Vagina (tissue), 2 donors: Measurements from ENCODE around the gene FNDC7. TPM values are rescaled to one million over a fixed set of nuclear protein-coding genes. Genes with fewer than 3 reads are reported as not detected.

Source experiments
- DNase-seq, 2 donors: peaks; one replicate each; pipeline ENCODE4 v3.0.0-alpha.2; 2017; ENCODE audit errors: extremely low spot score in 2 of 2
- H3K27ac ChIP-seq: fragments of 200-600 bp; sonication (generic); one replicate; pipeline ENCODE4 v1.5.1; 2019
- H3K27me3 ChIP-seq: fragments of 200-600 bp; sonication (generic); one replicate; pipeline ENCODE4 v1.5.1; 2019
- H3K36me3 ChIP-seq, 2 donors: fragments of 200-600 bp; sonication (generic); one replicate each; pipeline ENCODE4 v1.5.1; 2017 to 2019
- H3K4me1 ChIP-seq: fragments of 200-600 bp; sonication (generic); one replicate; pipeline ENCODE4 v1.5.1; 2019
- H3K4me3 ChIP-seq, 2 donors: fragments of 200-600 bp; sonication (generic); 1 replicate in 1 of 2; 2 replicates in 1 of 2; pipeline ENCODE4 v1.5.1; 2016 to 2019
- H3K9me3 ChIP-seq: fragments of 200-600 bp; sonication (generic); one replicate; pipeline ENCODE4 v1.5.1; 2019
- CTCF ChIP-seq, 3 experiments: fragments of 450-650 bp in 2 of 3; fragments of 200-600 bp in 1 of 3; sonication (generic) in 1 of 3; IDR thresholded peaks; one replicate each; pipeline ENCODE4 v1.5.1; 2017 to 2019; ENCODE audit warnings: antibody characterized with exemption in 3 of 3, mild to moderate bottlenecking in 2 of 3, moderate library complexity in 2 of 3
- POLR2A ChIP-seq, 2 donors: fragments of 450-650 bp; IDR thresholded peaks; one replicate each; pipeline ENCODE4 v1.6.1; 2017; ENCODE audit warnings: antibody characterized with exemption in 2 of 2, mild to moderate bottlenecking in 2 of 2, moderate library complexity in 2 of 2
- POLR2AphosphoS5 ChIP-seq, 2 donors: sonication (generic); formaldehyde crosslinking; IDR thresholded peaks; one replicate each; pipeline ENCODE4 v1.9.0; 2017; ENCODE audit warnings: antibody characterized with exemption in 2 of 2, mild to moderate bottlenecking in 2 of 2, low read depth in 1 of 2; ENCODE audit not compliant: insufficient read depth in 1 of 2
- intact Hi-C: fragments of 100-400 bp; cut with DNase I; formaldehyde crosslinking; loops from one replicate; pipeline ENCODE4 v1.15.1; 2023
- total RNA-seq: library from RNA; depleted of rRNA; stranded (reverse); fragments of >200 nt; gene quantifications from one replicate; pipeline ENCODE4 v1.2.3, GENCODE V29; 2016

FNDC7 gene
- total RNA-seq, 1 donor from 2014 or later = not detected

DNA sequence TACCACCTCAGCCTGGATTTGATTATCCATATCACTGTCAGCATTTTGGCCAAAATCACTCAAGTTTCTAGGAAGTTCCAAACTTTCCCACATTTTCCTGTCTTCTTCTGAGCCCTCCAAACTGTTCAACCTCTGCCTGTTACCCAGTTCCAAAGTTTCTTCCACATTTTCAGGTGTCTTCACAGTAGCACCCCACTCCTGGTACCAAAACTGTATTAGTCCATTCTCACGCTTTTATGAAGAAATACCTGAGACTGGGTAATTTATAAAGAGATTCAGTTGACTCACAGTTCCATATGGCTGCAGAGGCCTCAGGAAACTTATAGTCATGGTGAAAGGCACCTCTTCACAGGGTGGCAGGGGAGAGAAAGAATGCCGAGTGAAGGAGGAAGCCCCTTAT is 73.2 kb downstream of the FNDC7 start:
- intact Hi-C loops = no loop called here
- peaks cover 12% of the 10 kb centered on the region for H3K9me3 ChIP-seq
- H3K27me3 ChIP-seq = no peaks in the 10 kb centered on the region
- DNase-seq = no peak
- no peaks in the 10 kb centered on the region for H3K4me1 ChIP-seq
- no peak overlapping the region for H3K4me3 ChIP-seq
- H3K36me3 ChIP-seq = peaks cover 0 to 47% of the 10 kb centered on the region in 2 donors
- no peak overlapping the region for H3K27ac ChIP-seq
- TF ChIP-seq CTCF (IDR thresholded peaks at IDR 0.05) (no peak), POLR2AphosphoS5 (IDR thresholded peaks at IDR 0.05; ENCODE audit: insufficient read depth in 1 of 2, low read depth in 1 of 2) (no peak), POLR2A (IDR thresholded peaks at IDR 0.05) (no peak)

GRCh38 chr1:108791790-108792189 is 79.1 kb downstream of the FNDC7 start:
- TF ChIP-seq CTCF (IDR thresholded peaks at IDR 0.05) (no peak), POLR2AphosphoS5 (IDR thresholded peaks at IDR 0.05; ENCODE audit: insufficient read depth in 1 of 2, low read depth in 1 of 2) (no peak), POLR2A (IDR thresholded peaks at IDR 0.05) (no peak)
- Histone ChIP-seq H3K4me1 (no peaks in the 10 kb centered on the region), H3K4me3 (no peak overlapping the region), H3K9me3 (no peaks in the 10 kb centered on the region), H3K27me3 (no peaks in the 10 kb centered on the region), H3K27ac (no peak overlapping the region), H3K36me3 (peaks cover 0 to 40% of the 10 kb centered on the region in 2 donors)
- DNase-seq = no peak
- intact Hi-C loops = no loop called here

Other genes starting within 250 kb of the FNDC7 start
- 11.5 TPM for gene EEIG2, start 152.8 kb upstream of the FNDC7 start, total RNA-seq
- 0.98 TPM for gene HENMT1, start 51.8 kb upstream of the FNDC7 start, total RNA-seq
- 27.0 TPM for gene PRPF38B, start 20.6 kb upstream of the FNDC7 start, total RNA-seq
- 167 TPM for gene STXBP3, start 33.8 kb downstream of the FNDC7 start, total RNA-seq
- 3.9 TPM for gene AKNAD1, start 144.2 kb downstream of the FNDC7 start, total RNA-seq
- 45.4 TPM for gene GPSM2, start 164.1 kb downstream of the FNDC7 start, total RNA-seq